GM23248 (cell line): ENCODE results near the gene QKI.

Experiments used
- EZH2 ChIP-seq: fragments of 200-600 bp; sonication (generic); IDR thresholded peaks from 2 replicates; pipeline ENCODE4 v1.6.1; 2018; ENCODE audit warnings: antibody characterized with exemption, mild to moderate bottlenecking; ENCODE audit not compliant: insufficient read depth, poor library complexity, severe bottlenecking
- EZH2phosphoT487 ChIP-seq: fragments of 200-600 bp; sonication (generic); IDR thresholded peaks from 2 replicates; pipeline ENCODE4 v1.6.1; 2018; ENCODE audit warnings: antibody characterized with exemption, moderate library complexity, mild to moderate bottlenecking, low read depth; ENCODE audit not compliant: insufficient read depth

DNA sequence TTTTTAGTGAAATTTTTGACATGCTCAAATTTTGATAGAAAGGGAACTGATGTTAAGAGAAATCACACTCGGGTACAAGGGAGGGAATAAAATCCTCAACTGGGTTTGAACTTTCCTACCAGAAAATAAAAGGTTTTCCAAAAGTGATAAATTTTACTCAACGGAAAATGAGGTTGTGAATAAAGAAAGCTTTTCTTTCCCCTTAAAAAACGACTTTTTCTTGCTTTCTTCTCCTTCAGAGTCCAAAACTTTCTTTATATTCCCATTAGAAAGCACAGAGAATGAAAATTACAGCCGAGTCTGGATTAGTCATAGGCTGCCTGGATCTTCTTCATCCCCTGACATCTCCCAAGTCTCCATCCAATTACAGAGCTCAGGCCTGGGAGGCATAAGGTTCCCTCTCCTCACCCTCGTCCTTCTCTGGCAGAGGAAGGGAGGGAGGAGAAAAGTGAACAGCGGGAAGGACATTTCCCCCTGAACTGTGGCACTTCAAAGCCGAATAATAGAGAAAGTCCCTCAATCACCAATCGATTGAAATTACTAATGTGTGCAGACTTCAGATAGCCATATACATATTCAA is 28.1 kb upstream of the QKI start:
- TF ChIP-seq EZH2 (no peak), EZH2phosphoT487 (no peak)
